Erythroblast (primary cell): Measurements from ENCODE around the gene POU2F2.
A peak's percentile ranks its signal among the peaks of the same experiment; 100 is the strongest.

ENCODE experiments used
- DNase-seq, 2 experiments: peaks; one replicate each; lab custom pipeline; 2025; lab: John Stamatoyannopoulos, UW
- GATA1 ChIP-seq: IDR thresholded peaks from 2 replicates; pipeline ENCODE4 v1.6.1; 2011; ENCODE audit warnings: low read depth, mild to moderate bottlenecking, control low read depth, low read length, moderate library complexity
- POLR2A ChIP-seq: IDR thresholded peaks from 2 replicates; pipeline ENCODE4 v1.6.1; 2011; ENCODE audit warnings: mild to moderate bottlenecking, low read length

POU2F2 gene

DNA sequence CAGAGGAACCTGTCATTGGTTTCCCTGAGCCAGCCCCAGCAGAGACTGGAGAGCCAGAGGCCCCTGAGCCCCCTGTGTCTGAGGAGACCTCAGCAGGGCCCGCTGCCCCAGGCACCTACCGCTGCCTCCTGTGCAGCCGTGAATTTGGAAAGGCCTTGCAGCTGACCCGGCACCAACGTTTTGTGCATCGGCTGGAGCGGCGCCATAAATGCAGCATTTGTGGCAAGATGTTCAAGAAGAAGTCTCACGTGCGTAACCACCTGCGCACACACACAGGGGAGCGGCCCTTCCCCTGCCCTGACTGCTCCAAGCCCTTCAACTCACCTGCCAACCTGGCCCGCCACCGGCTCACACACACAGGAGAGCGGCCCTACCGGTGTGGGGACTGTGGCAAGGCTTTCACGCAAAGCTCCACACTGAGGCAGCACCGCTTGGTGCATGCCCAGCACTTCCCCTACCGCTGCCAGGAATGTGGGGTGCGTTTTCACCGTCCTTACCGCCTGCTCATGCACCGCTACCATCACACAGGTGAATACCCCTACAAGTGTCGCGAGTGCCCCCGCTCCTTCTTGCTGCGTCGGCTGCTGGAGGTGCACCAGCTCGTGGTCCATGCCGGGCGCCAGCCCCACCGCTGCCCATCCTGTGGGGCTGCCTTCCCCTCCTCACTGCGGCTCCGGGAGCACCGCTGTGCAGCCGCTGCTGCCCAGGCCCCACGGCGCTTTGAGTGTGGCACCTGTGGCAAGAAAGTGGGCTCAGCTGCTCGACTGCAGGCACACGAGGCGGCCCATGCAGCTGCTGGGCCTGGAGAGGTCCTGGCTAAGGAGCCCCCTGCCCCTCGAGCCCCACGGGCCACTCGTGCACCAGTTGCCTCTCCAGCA lies 52.1 kb downstream of the POU2F2 start:
- no peak for TF ChIP-seq GATA1
- no peak for TF ChIP-seq POLR2A
- DNase-seq, result no peak

DNA sequence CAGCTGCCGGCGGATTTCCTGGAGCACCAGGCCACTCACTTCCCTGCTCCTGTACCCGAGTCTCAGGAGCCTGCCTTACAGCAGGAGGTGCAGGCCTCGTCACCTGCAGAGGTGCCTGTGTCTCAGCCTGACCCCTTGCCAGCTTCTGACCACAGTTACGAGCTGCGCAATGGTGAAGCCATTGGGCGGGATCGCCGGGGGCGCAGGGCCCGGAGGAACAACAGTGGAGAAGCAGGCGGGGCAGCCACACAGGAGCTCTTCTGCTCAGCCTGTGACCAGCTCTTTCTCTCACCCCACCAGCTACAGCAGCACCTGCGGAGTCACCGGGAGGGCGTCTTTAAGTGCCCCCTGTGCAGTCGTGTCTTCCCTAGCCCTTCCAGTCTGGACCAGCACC lies 53.0 kb downstream of the POU2F2 start:
- no peak for TF ChIP-seq POLR2A
- no peak for TF ChIP-seq GATA1
- no peak for DNase-seq

DNA sequence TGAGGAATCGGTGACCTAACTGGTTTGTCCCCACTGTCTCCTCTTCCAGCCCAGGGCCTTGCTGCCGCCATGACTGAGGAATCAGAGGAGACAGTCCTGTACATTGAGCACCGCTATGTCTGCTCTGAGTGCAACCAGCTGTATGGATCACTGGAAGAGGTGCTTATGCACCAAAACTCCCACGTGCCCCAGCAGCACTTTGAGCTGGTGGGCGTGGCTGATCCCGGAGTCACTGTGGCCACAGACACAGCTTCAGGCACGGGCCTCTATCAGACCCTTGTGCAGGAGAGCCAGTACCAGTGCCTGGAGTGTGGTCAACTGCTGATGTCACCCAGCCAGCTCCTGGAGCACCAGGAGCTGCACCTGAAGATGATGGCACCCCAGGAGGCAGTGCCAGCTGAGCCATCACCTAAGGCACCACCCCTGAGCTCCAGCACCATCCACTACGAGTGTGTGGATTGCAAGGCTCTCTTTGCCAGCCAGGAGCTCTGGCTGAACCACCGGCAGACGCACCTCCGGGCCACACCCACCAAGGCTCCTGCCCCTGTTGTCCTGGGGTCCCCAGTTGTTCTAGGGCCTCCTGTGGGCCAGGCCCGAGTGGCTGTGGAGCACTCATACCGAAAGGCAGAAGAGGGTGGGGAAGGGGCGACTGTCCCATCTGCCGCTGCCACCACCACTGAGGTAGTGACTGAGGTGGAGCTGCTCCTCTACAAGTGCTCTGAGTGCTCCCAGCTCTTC lies 53.5 kb downstream of the POU2F2 start:
- TF ChIP-seq POLR2A, result no peak
- TF ChIP-seq GATA1, result no peak
- DNase-seq, result no peak

DNA sequence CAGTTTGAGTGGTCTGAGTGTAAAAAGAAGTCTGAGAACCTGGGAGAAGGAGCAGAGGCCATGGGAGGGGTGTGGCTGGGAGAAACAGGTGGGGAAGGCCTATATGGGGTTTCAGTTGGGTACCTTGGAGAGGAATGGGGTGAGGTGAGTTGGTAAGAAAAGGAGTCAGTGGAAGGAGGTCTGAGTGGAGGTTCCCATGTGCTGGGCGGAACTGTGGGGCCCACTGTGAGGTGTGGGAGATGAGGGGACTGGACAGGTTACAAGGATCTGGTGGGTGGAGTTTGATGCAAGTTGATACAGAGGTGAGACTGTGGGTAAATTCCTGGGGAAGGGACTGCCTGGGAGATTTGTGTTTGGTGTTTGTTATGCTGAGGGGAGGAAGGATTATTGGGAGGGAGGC lies 54.2 kb downstream of the POU2F2 start:
- TF ChIP-seq GATA1, result no peak
- TF ChIP-seq POLR2A, result no peak
- no peak for DNase-seq

DNA sequence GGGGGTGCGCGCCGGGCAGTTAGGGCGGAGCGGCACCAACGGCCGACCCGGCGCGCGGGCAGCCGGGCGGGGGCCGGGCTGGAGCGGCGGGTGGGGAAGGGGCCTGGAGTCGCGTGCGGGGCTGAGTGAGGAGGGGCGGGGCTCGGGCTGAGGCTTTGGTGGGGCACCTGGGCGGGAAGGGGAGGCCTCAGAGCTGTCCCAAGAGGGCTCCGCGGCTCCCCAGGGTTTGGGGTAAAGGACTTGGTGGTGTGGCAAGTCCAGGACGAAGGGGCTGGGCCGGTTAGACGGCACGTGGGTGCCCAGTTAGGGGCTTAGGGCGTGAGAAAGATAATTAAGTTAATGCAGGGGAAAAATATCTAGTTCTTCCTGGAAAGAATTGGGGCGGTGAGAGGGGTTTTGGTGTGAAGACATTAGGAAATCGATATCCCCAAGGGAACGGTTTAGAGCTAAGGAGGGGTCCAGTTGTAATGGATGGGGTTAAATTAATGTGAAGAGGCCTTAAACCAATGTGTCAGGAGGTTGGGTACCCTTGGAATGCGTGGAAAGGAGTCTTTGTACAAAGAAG lies 55.8 kb downstream of the POU2F2 start:
- no peak for TF ChIP-seq POLR2A
- no peak for TF ChIP-seq GATA1
- no peak for DNase-seq

DNA sequence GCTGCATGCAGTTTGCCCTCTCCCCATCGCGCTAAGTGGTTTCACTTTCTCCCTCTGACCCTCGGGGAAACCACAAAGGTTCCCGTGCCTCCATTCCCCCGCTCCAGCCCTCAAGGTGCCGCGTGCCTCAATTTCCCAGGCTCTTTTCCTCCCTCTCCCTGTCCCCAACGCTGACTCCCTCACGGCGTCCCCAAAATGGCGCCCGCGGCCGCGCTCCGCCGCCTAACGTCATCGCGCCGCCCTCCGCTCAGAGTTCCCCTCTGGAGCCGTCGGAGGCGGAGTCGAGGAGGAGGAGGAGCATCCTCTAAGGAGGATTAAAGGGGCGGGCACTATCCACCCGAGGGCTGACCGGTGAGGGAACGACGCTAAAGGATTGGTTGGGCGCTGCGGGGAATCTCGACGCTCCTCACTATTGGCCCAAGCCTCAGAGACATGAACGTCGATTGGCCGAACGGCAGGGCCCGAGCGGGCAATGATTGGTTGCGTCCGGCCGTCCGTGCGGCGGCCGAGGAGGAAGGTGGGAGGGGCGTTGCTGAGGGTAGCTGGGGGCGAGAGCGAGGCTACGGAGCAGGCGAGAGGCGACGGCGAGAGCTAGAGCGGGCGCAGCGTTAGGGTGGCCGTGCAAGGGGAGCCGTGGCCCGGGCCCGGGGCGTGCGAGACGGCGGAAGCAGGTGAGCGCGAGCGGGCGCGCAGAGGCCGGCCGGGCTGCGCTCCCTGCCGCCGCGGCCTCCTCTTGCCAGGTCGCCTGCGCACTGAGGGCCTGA lies 56.4 kb downstream of the POU2F2 start, which contains the start of gene ZNF574:
Gene ZNF574, plus strand, starts transcription at position 551 of the 764 bp plus-strand sequence. CDS start 2,441 bp downstream, outside the sequence.
- TF ChIP-seq POLR2A (peak; percentile 96), GATA1 (no peak)
- peak; percentile 99 to 100 for DNase-seq

DNA sequence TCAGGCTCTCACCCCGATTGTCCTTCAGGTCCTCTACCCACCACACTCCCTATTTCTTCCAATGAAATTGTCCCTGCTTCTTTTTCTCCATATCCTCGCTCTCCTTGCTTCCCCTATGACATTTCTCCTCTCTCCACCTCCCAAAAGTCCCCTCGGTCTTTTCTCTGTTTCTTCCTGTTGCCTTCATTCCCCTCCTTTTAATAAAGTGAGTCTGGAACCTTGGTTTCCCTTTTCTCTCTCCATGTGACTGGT lies 57.0 kb downstream of the POU2F2 start:
- TF ChIP-seq GATA1 (no peak), POLR2A (no peak)
- peak in 1 of 2 experiments; percentile 72 for DNase-seq

DNA sequence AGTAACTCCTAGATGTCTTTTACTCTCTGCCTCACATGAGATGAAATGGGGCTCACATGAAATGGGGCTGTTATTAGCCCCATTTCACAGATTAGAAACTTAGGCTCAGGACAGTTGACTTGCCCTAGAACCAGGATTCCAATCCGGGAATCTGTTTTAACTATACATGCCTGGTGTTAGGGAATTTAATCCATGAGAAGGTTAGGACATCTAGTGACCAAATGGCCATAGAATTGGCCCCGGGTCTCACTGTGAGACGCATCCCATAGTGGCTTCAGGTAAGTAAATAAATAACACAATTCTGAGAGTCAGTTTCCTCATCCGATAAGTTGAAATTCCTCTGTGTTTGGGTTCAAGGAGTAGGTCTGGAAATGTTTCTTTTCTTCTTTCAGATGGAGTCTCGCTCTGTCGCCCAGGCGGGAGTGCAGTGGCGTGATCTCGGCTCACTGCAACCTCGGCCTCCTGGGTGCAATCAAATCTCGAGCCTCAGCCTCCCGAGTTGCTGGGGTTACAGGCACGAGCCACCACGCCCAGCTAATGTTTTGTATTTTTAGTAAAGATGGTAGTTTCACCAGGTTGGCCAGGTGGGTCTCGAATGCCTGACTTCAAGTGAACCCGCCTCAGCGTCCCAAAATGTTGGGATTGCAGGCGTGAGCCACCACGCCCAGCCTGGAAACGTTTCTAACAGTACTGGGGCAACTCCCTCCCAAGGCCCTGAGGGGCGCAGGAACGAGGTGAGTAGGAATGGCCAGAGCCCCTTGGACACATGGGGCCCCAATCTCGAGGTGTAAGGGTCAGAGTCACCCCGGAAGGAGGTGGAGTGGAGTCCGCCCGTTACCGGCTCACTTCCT lies 57.5 kb downstream of the POU2F2 start:
- no peak for TF ChIP-seq POLR2A
- TF ChIP-seq GATA1, result no peak
- peak in 1 of 2 experiments; percentile 59 for DNase-seq

DNA sequence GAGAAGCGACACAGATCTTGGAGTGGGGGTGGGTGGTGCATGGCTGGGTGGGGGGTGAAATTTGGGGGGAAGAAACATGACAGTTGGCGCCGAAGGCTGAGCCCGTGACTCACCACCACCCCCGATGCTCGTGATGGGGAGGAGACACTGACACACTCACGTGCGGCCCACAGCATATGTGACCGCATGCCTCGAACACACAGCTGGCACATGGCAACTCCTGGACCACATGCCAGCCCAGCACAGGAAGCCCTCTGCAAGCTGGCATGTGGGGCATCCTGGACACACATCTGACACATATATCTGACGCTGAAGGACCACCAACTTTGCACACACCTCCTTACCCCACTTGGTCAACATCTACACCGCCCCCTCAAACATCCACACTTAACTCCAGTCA lies 61.0 kb downstream of the POU2F2 start:
- TF ChIP-seq POLR2A (no peak), GATA1 (no peak)
- DNase-seq, result no peak

DNA sequence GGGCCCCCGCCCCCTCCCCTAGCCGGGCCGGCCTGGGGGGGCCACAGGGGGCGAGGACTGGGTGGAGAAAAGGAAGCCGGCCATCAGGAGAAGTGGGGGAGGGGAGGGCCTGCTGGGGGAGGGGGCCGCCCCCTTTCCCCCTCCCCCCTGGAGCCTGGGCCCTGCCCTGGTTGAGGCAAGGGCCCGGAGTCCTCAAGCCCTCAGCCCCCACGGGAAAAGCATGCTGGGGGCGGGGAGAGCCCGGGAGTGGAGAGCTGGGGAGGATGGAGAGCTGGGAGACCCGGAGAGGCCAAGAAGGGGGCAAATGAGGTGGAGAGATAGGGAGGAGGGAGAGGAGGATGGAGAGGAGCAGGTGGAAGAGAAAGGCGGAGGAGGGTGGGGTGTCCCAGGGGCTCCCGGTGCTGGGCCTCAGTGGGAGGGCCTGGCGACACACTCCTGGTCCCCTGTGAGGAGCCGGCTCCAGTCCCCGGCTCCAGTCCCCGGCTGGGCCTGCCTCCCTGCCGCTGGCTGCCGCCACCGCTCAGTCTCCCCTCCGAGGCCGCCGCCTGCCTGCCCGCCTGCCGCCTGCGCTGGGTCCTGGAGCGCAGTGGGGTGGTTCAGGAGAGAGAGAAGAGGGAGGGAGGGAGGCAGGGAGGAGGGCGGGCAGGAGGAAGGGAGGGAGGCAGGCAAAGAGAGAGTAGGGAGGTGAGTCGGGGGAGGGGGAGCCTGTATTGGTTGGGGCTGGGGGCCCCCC lies 62.5 kb downstream of the POU2F2 start, which contains the start of gene GRIK5:
Gene GRIK5, minus strand, starts transcription at position 588 of the 733 bp plus-strand sequence. CDS start 4,436 bp downstream, outside the sequence.
- TF ChIP-seq GATA1, result no peak
- no peak for TF ChIP-seq POLR2A
- no peak for DNase-seq

DNA sequence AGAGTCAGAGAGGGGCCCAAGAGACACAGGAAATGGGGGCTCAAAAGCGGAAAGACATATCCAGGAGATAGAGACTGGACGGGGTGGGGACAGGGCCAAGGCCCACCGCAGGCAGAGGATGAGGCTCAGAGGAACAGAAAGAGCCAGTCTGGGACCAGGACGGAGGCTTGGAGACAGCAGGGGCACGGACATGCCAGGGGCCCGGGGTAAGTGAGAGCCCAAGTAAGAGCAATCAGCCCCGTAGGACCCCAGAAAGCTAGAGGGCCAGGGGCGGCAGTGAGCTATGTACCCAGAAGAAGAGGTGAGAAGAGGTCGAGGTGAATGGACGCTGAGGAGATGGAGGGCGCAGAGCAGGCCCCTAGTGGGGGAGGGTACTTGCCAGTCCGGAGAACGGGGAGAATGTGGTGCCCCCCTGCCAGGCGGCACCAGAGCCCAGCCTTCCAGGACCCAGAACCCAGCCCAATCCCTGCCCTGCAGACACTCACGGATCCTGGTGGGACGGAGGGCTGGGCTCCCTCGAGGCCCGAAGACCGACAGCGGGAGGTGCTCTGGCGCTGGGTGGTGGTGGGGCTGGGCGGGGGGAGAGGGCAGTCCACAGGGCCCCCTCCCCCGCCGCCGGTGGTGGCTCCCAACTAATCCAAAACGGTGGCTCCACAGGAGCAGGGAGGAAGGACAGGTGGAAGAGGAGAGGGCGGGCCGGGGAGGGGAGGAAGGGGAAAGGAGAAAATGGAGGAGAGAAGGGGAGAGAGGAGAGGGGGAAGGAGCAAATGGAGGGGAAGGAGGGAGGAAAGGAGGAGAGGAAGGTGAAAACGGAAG lies 63.3 kb downstream of the POU2F2 start:
- no peak for DNase-seq
- TF ChIP-seq POLR2A (no peak), GATA1 (no peak)
